Measurements from ENCODE around the gene SNX30.

- TF ChIP-seq POLR2A (IDR thresholded peaks at IDR 0.05) (no peak), EP300 (IDR thresholded peaks at IDR 0.05) (no peak), POLR2AphosphoS5 (IDR thresholded peaks at IDR 0.05) (no peak)
- TF ChIP-seq, protein P1, sequence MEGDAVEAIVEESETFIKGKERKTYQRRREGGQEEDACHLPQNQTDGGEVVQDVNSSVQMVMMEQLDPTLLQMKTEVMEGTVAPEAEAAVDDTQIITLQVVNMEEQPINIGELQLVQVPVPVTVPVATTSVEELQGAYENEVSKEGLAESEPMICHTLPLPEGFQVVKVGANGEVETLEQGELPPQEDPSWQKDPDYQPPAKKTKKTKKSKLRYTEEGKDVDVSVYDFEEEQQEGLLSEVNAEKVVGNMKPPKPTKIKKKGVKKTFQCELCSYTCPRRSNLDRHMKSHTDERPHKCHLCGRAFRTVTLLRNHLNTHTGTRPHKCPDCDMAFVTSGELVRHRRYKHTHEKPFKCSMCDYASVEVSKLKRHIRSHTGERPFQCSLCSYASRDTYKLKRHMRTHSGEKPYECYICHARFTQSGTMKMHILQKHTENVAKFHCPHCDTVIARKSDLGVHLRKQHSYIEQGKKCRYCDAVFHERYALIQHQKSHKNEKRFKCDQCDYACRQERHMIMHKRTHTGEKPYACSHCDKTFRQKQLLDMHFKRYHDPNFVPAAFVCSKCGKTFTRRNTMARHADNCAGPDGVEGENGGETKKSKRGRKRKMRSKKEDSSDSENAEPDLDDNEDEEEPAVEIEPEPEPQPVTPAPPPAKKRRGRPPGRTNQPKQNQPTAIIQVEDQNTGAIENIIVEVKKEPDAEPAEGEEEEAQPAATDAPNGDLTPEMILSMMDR (IDR thresholded peaks at IDR 0.05) = no peak
Measured at GRCh38 chr9:112921549-112921948, 171.0 kb downstream of the SNX30 start.

Data from gastroesophageal sphincter (tissue), 3 donors.